Activated T-cell treated with anti-CD3 and anti-CD28 coated beads for 24 hours (primary cell): ENCODE results near the gene ZNF670.
"Not testable (repeated sequence)": the region's sequence is repeated elsewhere in the genome, so short reads cannot be mapped to it uniquely, and the experiment has no call there.

Experiments
- DNase-seq: peaks from one replicate; pipeline ENCODE4 v3.0.0-alpha.2; 2020; ENCODE audit warnings: low read depth

ZNF670 gene

DNA sequence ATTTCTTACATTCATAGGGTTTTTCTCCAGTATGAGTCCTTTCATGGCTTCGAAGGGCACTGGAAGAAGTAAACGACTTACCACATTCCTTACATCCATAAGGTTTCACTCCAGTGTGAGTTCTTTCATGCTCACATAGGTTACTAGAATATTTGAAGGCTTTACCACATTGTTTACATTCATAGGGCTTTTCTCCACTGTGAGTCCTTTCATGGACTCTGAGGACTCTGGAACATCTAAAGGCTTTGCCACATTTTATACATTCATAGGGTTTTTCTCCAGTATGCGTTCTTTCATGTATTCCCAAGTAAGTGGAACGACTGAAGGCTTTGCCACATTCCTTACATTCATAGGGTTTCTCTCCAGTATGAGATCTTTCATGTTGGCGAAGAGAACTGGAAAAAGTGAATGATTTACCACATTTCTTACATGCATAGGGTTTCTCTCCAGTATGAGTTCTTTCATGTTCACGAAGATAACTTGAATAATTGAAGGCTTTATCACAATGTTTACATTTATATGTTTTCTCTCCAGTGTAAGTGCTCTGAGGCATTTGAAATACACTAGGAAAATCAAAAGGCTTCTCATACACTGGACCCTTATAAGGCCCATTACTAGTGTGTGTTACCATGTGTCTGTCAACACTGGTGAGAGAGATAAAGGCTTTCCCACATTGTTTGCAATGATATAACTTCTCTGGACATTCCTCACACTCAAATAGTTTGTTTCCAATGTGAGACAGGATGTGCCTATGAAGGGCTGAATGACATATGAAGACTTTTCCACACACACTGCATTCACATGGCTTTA lies 40.9 kb downstream of the ZNF670 start:
- DNase-seq: no peak

DNA sequence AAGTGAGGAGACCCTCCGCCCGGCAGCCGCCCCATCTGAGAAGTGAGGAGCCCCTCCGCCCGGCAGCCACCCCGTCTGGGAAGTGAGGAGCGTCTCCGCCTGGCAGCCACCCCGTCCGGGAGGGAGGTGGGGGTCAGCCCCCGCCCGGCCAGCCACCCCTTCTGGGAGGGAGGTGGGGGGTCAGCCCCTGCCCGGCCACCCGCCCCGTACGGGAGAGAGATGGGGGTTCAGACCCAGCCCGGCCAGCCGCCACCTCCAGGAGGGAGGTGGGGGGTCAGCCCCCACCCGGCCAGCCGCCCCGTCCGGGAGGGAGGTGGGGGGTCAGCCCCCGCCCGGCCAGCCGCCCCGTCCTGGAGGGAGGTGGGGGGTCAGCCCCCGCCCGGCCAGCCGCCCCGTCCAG lies 46.3 kb downstream of the ZNF670 start:
- DNase-seq: not testable (repeated sequence)
